ENCODE data around the gene C18orf63. TPM values are rescaled to one million over a fixed set of nuclear protein-coding genes. Genes with fewer than 3 reads are reported as not detected.
"Not testable (repeated sequence)": the region's sequence is repeated elsewhere in the genome, so short reads cannot be mapped to it uniquely, and the experiment has no call there.

Gene C18orf63
- total RNA-seq, 4 donors from 2014 or later: not detected

GRCh38 chr18:74291472-74291770 lies 24.2 kb upstream of the C18orf63 start:
- Histone ChIP-seq H3K27ac (replicated peaks in 1 of 4) (peak overlapping the region; percentile 60 to 80 (median 72)), H3K36me3 (no peaks in the 10 kb centered on the region), H3K9me3 (no peaks in the 10 kb centered on the region), H3K27me3 (no peaks in the 10 kb centered on the region), H3K4me3 (peak overlapping the region; percentile 65 to 99 (median 82)), H3K4me1 (peaks cover 27 to 42% (median 40%) of the 10 kb centered on the region in 4 donors)
- DNase-seq (ENCODE audit: extremely low spot score): no peak
- intact Hi-C loops (cut with DNase I): loop anchor here (5.0 kb wide), 2 partner anchors 144 to 206 kb away; partner anchors contain the start of genes CNDP2, FBXO15 and TIMM21
- no peak for TF ChIP-seq CTCF (IDR thresholded peaks at IDR 0.05)
- no peak for TF ChIP-seq EP300 (IDR thresholded peaks at IDR 0.05)
- no peak for TF ChIP-seq POLR2AphosphoS5 (IDR thresholded peaks at IDR 0.05)
- no peak for TF ChIP-seq POLR2A (IDR thresholded peaks at IDR 0.05; ENCODE audit: low read depth)
- 0% methylated on average over 3 of the region's 30 CpGs for WGBS

- peak within 1 kb of the TSS; percentile 60 to 80 (median 72) for H3K27ac ChIP-seq (replicated peaks in 1 of 4)
- no peaks in the 10 kb centered on the region for H3K36me3 ChIP-seq
- H3K4me1 ChIP-seq: peaks cover 24 to 41% (median 38%) of the 10 kb centered on the region in 4 donors
- DNase-seq (ENCODE audit: extremely low spot score): peak; percentile 99
- H3K9me3 ChIP-seq: no peaks in the 10 kb centered on the region
- no peaks in the 10 kb centered on the region for H3K27me3 ChIP-seq
- intact Hi-C loops (cut with DNase I): loop anchor here (5.0 kb wide), 2 partner anchors 145 to 205 kb away; partner anchors contain the start of genes CNDP2, FBXO15 and TIMM21
- 0% methylated on average over 13 of the region's 68 CpGs for WGBS
- peak within 1 kb of the TSS; percentile 65 to 99 (median 82) for H3K4me3 ChIP-seq
- peak; percentile 74 to 85 for TF ChIP-seq POLR2AphosphoS5 (IDR thresholded peaks at IDR 0.05)
- peak in 1 of 3 experiments; percentile 17 for TF ChIP-seq CTCF (IDR thresholded peaks at IDR 0.05)
- no peak for TF ChIP-seq EP300 (IDR thresholded peaks at IDR 0.05)
- no peak for TF ChIP-seq POLR2A (IDR thresholded peaks at IDR 0.05; ENCODE audit: low read depth)
Observed at GRCh38 chr18:74291771-74292540, 23.7 kb upstream of the C18orf63 start, which contains the start of gene CYB5A. Gene CYB5A (minus strand): TSS chr18:74291963. CDS start chr18:74291875, 88 bp downstream.

DNA sequence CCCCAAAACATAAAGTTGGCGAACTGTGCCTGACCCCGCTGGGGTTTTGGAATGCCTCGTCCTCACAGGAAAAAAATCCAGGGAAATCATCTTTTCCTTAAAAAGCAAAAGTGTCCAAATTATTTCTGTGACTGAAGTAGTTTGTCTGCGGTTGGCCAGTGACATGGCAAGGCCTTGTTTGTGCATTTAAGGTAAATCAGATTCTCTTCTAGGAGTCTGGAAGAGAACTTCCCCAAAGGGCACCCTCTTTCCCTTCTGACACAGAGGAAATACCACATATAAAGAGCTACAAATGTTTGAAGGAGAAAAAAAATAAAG lies 23.1 kb upstream of the C18orf63 start:
- H3K27me3 ChIP-seq: no peaks in the 10 kb centered on the region
- H3K9me3 ChIP-seq: no peaks in the 10 kb centered on the region
- 31% methylated on average over 4 of the region's 4 CpGs for WGBS
- peak overlapping the region; percentile 65 to 99 (median 82) for H3K4me3 ChIP-seq
- TF ChIP-seq POLR2AphosphoS5 (IDR thresholded peaks at IDR 0.05) (no peak), CTCF (IDR thresholded peaks at IDR 0.05) (no peak), POLR2A (IDR thresholded peaks at IDR 0.05; ENCODE audit: low read depth) (no peak), EP300 (IDR thresholded peaks at IDR 0.05) (no peak)
- H3K4me1 ChIP-seq: peaks cover 24 to 41% (median 37%) of the 10 kb centered on the region in 4 donors
- intact Hi-C loops (cut with DNase I): loop anchor here (5.0 kb wide), 2 partner anchors 145 to 205 kb away; partner anchors contain the start of genes CNDP2, FBXO15 and TIMM21
- H3K36me3 ChIP-seq: no peaks in the 10 kb centered on the region
- peak overlapping the region; percentile 60 to 80 (median 72) for H3K27ac ChIP-seq (replicated peaks in 1 of 4)
- no peak for DNase-seq (ENCODE audit: extremely low spot score)

DNA sequence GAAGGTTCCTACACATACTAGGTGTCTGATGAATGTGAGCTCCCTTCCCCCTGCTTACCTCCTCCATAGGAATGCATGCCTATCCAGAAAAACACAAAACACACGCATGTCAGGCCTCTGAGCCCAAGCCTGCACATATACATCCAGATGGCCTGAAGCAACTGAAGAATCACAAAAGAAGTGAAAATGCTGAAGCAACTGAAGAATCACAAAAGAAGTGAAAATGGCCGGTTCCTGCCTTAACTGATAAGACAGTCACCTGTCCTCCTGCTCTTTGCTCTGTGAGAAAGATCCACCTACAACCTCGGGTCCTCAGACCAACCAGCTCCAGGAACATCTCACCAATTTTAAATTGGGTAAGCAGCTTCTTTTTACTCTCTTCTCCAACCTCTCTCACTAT lies 22.7 kb upstream of the C18orf63 start:
- peaks cover 24 to 40% (median 36%) of the 10 kb centered on the region in 4 donors for H3K4me1 ChIP-seq
- H3K27ac ChIP-seq (replicated peaks in 1 of 4): peak overlapping the region in 1 of 4 donors; percentile 80
- 99% methylated on average over 3 of the region's 3 CpGs for WGBS
- peak; percentile 34 for DNase-seq (ENCODE audit: extremely low spot score)
- not testable (repeated sequence) for H3K36me3 ChIP-seq, H3K27me3 ChIP-seq, H3K4me3 ChIP-seq, H3K9me3 ChIP-seq
- intact Hi-C loops (cut with DNase I): loop anchor here (5.0 kb wide), 2 partner anchors 146 to 204 kb away; partner anchors contain the start of genes CNDP2, FBXO15 and TIMM21

GRCh38 chr18:74294526-74294925 lies 21.1 kb upstream of the C18orf63 start:
- Histone ChIP-seq H3K27ac (replicated peaks in 1 of 4) (no peak overlapping the region), H3K4me3 (no peak overlapping the region), H3K9me3 (no peaks in the 10 kb centered on the region), H3K27me3 (no peaks in the 10 kb centered on the region), H3K4me1 (peaks cover 16 to 26% (median 23%) of the 10 kb centered on the region in 4 donors), H3K36me3 (no peaks in the 10 kb centered on the region)
- WGBS: 92% methylated on average over 8 of the region's 8 CpGs
- intact Hi-C loops (cut with DNase I): loop anchor here (5.0 kb wide), 2 partner anchors 147 to 203 kb away; partner anchors contain the start of genes CNDP2, FBXO15 and TIMM21
- TF ChIP-seq CTCF (IDR thresholded peaks at IDR 0.05): no peak
- no peak for TF ChIP-seq EP300 (IDR thresholded peaks at IDR 0.05)
- TF ChIP-seq POLR2AphosphoS5 (IDR thresholded peaks at IDR 0.05): no peak
- TF ChIP-seq POLR2A (IDR thresholded peaks at IDR 0.05; ENCODE audit: low read depth): no peak
- DNase-seq (ENCODE audit: extremely low spot score): peak; percentile 86
